GM13976 (cell line): Measurements from ENCODE around the gene ZFTA.

Source experiments
- DNase-seq: peaks from one replicate; pipeline ENCODE4 v3.0.0; 2012; ENCODE audit warnings: low spot score
- CTCF ChIP-seq: IDR thresholded peaks from 2 replicates; pipeline ENCODE4 v1.5.1; 2012; ENCODE audit warnings: borderline replicate concordance, mild to moderate bottlenecking; ENCODE audit not compliant: insufficient read depth; ENCODE audit errors: extremely low read depth, missing control alignments, control extremely low read depth
- in situ Hi-C: fragments of 300-500 bp; cut with MboI; formaldehyde crosslinking; loops from one replicate; pipeline ENCODE4 v1.12.0; 2022; ENCODE audit warnings: low sequenced_read_pairs, mixed read lengths, inconsistent platforms; ENCODE audit not compliant: unreplicated experiment

ZFTA gene

GRCh38 chr11:63795066-63795465, 26.5 kb upstream of the ZFTA start:
- in situ Hi-C loops = no loop called here
- DNase-seq = no peak
- no peak for TF ChIP-seq CTCF

GRCh38 chr11:63793161-63793560, 24.6 kb upstream of the ZFTA start:
- DNase-seq = no peak
- TF ChIP-seq CTCF = no peak
- in situ Hi-C loops = no loop called here

GRCh38 chr11:63791495-63792167, 23.1 kb upstream of the ZFTA start:
- in situ Hi-C loops = no loop called here
- no peak for DNase-seq
- TF ChIP-seq CTCF = no peak

GRCh38 chr11:63785823-63786222, 17.2 kb upstream of the ZFTA start:
- in situ Hi-C loops = no loop called here
- TF ChIP-seq CTCF = no peak
- DNase-seq = no peak

GRCh38 chr11:63783925-63784592, 15.5 kb upstream of the ZFTA start:
- TF ChIP-seq CTCF = no peak
- DNase-seq = no peak
- in situ Hi-C loops = no loop called here

- no peak for TF ChIP-seq CTCF
- DNase-seq = no peak
- in situ Hi-C loops = no loop called here
These were observed 14.2 kb upstream of the ZFTA start for GRCh38 chr11:63782749-63783148.

- no peak for DNase-seq
These were observed 10.5 kb upstream of the ZFTA start for GRCh38 chr11:63779039-63779438.

More at GRCh38 chr11:63779039-63779438, 10.5 kb upstream of the ZFTA start:
- no peak for TF ChIP-seq CTCF
- in situ Hi-C loops = no loop called here
